HepG2 (cell line): ENCODE results near the gene KRTAP19-8. TPM values are rescaled to one million over a fixed set of nuclear protein-coding genes. Genes with fewer than 3 reads are reported as not detected.

ENCODE experiments used
- ATAC-seq: fragments of 200-7000 bp; cut with Tn5 transposase; 3 replicates; pipeline ENCODE4 v1.9.1; 2020; ENCODE audit warnings: mild to moderate bottlenecking, moderate library complexity
- BruUV-seq: library from RNA; stranded (reverse); fragments of 400-500 nt; replicated peaks from 2 replicates; lab custom pipeline; 2021; lab: Mats Ljungman, UMichigan
- CTCF ChIA-PET: fragments of 300-600 bp; formaldehyde crosslinking; extraction: SDS; loops from one replicate; lab custom pipeline; 2021; ENCODE audit warnings: low total read pairs, inconsistent platforms, low intra/inter-chr PET ratio; lab: Yijun Ruan, JAX
- POLR2A ChIA-PET: fragments of 350-600 bp; sonication (Branson Sonifier 250); formaldehyde crosslinking; loops from one replicate; lab custom pipeline; 2020; ENCODE audit warnings: antibody characterized with exemption, inconsistent platforms; lab: Yijun Ruan, JAX
- DNase-seq: peaks from one replicate; pipeline ENCODE4 v3.0.0-alpha.2; 2015; ENCODE audit warnings: low spot score
- FAIRE-seq: peaks from 3 replicates; lab custom pipeline; 2011; peaks lifted over from hg19 to GRCh38; lab: Jason Lieb, UNC
- H2AFZ ChIP-seq: one replicate; pipeline ENCODE4 v1.6.1; 2011; ENCODE audit warnings: low read length, inconsistent platforms
- H3K27ac ChIP-seq: fragments of 300-600 bp; 3 replicates; pipeline ENCODE4 v1.8.0; 2011; ENCODE audit warnings: mixed run types, mild to moderate bottlenecking, mixed read lengths, low read length, inconsistent platforms; ENCODE audit not compliant: insufficient read depth; ENCODE audit errors: extremely low read length
- H3K27me3 ChIP-seq, 2 experiments: fragments of 200-600 bp in 1 of 2; 2 replicates in 1 of 2; 3 replicates in 1 of 2; pipeline versions ENCODE4 v1.6.0 to v1.8.0; 2011; ENCODE audit warnings: low read length in 2 of 2, mild to moderate bottlenecking in 2 of 2, moderate library complexity in 2 of 2, inconsistent platforms in 1 of 2; ENCODE audit not compliant: insufficient read depth in 2 of 2, control insufficient read depth in 1 of 2
- H3K36me3 ChIP-seq, 2 experiments: fragments of 200-600 bp in 1 of 2; replicated peaks in 1 of 2; 2 replicates in 1 of 2; 3 replicates in 1 of 2; pipeline versions ENCODE4 v1.5.1 to v1.8.0; 2011; ENCODE audit warnings: low read length in 2 of 2, inconsistent platforms in 1 of 2; ENCODE audit not compliant: insufficient read depth in 2 of 2, control insufficient read depth in 1 of 2
- H3K4me1 ChIP-seq: 2 replicates; pipeline ENCODE4 v1.5.1; 2012; ENCODE audit warnings: low read length, inconsistent platforms; ENCODE audit not compliant: insufficient read depth
- H3K4me2 ChIP-seq: 2 replicates; pipeline ENCODE4 v1.6.0; 2011; ENCODE audit warnings: low read depth, low read length, inconsistent platforms
- H3K4me3 ChIP-seq, 3 experiments: fragments of 200-600 bp in 1 of 3; sonication (generic), shearing (Covaris generic) in 1 of 3; replicated peaks in 1 of 3; 2 replicates each; pipeline ENCODE4 v1.5.1; 2011 to 2016; ENCODE audit warnings: low read length in 3 of 3, inconsistent platforms in 2 of 3, low read depth in 2 of 3, mild to moderate bottlenecking in 2 of 3, control low read depth in 1 of 3, mixed read lengths in 1 of 3; ENCODE audit not compliant: insufficient read depth in 1 of 3
- H3K79me2 ChIP-seq: one replicate; pipeline ENCODE4 v1.6.1; 2011; ENCODE audit warnings: low read length, inconsistent platforms; ENCODE audit not compliant: insufficient read depth
- H3K9ac ChIP-seq: 2 replicates; pipeline ENCODE4 v1.6.0; 2011; ENCODE audit warnings: mild to moderate bottlenecking, low read depth, low read length, inconsistent platforms; ENCODE audit not compliant: insufficient read depth
- H3K9me3 ChIP-seq: 2 replicates; pipeline ENCODE4 v1.5.1; 2012; ENCODE audit warnings: mild to moderate bottlenecking, low read length
- H4K20me1 ChIP-seq: 2 replicates; pipeline ENCODE4 v1.6.0; 2011; ENCODE audit warnings: inconsistent platforms, mild to moderate bottlenecking, low read length, moderate library complexity; ENCODE audit not compliant: insufficient read depth
- DBP ChIP-seq: sonication (generic); formaldehyde crosslinking; IDR thresholded peaks from 2 replicates; pipeline ENCODE4 v1.4.0; 2020; ENCODE audit warnings: missing genetic modification reagents; ENCODE audit errors: not compliant biosample characterization
- MTERF4 ChIP-seq: sonication (generic); formaldehyde crosslinking; IDR thresholded peaks from 2 replicates; pipeline ENCODE4 v1.8.0; 2023; ENCODE audit warnings: mild to moderate bottlenecking, missing genetic modification reagents
- ZNF607 ChIP-seq: sonication (generic); formaldehyde crosslinking; IDR thresholded peaks from 2 replicates; pipeline ENCODE4 v1.5.1; 2020; ENCODE audit warnings: missing genetic modification reagents, mild to moderate bottlenecking, borderline replicate concordance
- ZNF672 ChIP-seq: sonication (generic); formaldehyde crosslinking; IDR thresholded peaks from 2 replicates; pipeline ENCODE4 v1.8.1; 2022; ENCODE audit warnings: missing genetic modification reagents
- ZNF879 ChIP-seq: sonication (generic); formaldehyde crosslinking; IDR thresholded peaks from 2 replicates; pipeline ENCODE4 v1.8.1; 2023; ENCODE audit warnings: missing genetic modification reagents
- ZNF883 ChIP-seq: sonication (generic); formaldehyde crosslinking; IDR thresholded peaks from 2 replicates; pipeline ENCODE4 v1.5.1; 2020; ENCODE audit warnings: mild to moderate bottlenecking, missing genetic modification reagents; ENCODE audit errors: not compliant biosample characterization
- WGBS: methylation state at CpG from one replicate; pipeline ENCODE4 v1.1.6; 2017; ENCODE audit warnings: low lambda C conversion rate; 5-methylcytosine and 5-hydroxymethylcytosine counted together
- in situ Hi-C: cut with HindIII; loops from 2 replicates; pipeline ENCODE4 v1.10.0; 2017; ENCODE audit warnings: low pct_unique_long_range_greater_than_20kb; ENCODE audit not compliant: extremely low pct_ligation_motif_present
- intact Hi-C: fragments of 100-400 bp; cut with micrococcal nuclease; formaldehyde crosslinking; loops from one replicate; pipeline ENCODE4 v1.10.0; 2022; ENCODE audit not compliant: unreplicated experiment
- polyA plus RNA-seq, 8 experiments: library from polyadenylated mRNA; depleted of rRNA in 3 of 8; stranded (reverse) in 7 of 8; unstranded in 1 of 8; fragments of >200 nt; fragmentation: Illumina TruSeq in 4 of 8; extraction: Trizol in 4 of 8; gene quantifications; 2 replicates each; pipeline versions ENCODE4 v1.2.1 to v1.2.3, GENCODE V29; 2011 to 2016; ENCODE audit warnings: low read depth in 4 of 8, missing spikeins in 1 of 8, mixed read lengths in 1 of 8; ENCODE audit not compliant: insufficient read depth in 1 of 8
- total RNA-seq, 5 experiments: library from RNA; depleted of rRNA; stranded (reverse); fragments of >200 nt; fragmentation: Illumina TruSeq; extraction: Trizol; gene quantifications; 2 replicates each; pipeline ENCODE4 v1.2.3, GENCODE V29; 2016; ENCODE audit warnings: low read depth in 1 of 5
- TF ChIP-seq, protein P1 (sequence below): sonication (generic); formaldehyde crosslinking; IDR thresholded peaks from 2 replicates; pipeline ENCODE4 v1.4.0; 2020; ENCODE audit warnings: missing genetic modification reagents, mild to moderate bottlenecking, borderline replicate concordance

KRTAP19-8 gene
- total and polyA plus RNA-seq, 2 of the 13 experiments (the other 11 are each of a cell fraction or from before 2014, with no cell fraction given) = not detected

- Histone ChIP-seq H3K27me3 (no peaks in the 10 kb centered on the region), H4K20me1 (no peaks in the 10 kb centered on the region), H3K27ac (no peak overlapping the region), H3K4me2 (no peak overlapping the region), H3K36me3 (no peaks in the 10 kb centered on the region), H3K9ac (no peak overlapping the region), H3K9me3 (peaks cover 56% of the 10 kb centered on the region), H3K4me3 (no peak overlapping the region), H3K4me1 (no peaks in the 10 kb centered on the region), H3K79me2 (no peaks in the 10 kb centered on the region), H2AFZ (no peak overlapping the region)
- WGBS = 1% methylated on average over 4 of the region's 4 CpGs
- DNase-seq = no peak
- ChIA-PET POLR2A (no interaction called here), CTCF (no interaction called here)
- ATAC-seq = no peak
- in situ Hi-C loops = no loop called here
- FAIRE-seq = no peak
- no TSS peak for BruUV-seq
- intact Hi-C loops = no loop called here
- TF ChIP-seq MTERF4 (CRISPR knock-in tag) = no peak
- TF ChIP-seq ZNF607 (CRISPR knock-in tag) = no peak
- no peak for TF ChIP-seq ZNF672
- no peak for TF ChIP-seq DBP (CRISPR knock-in tag)
- TF ChIP-seq ZNF883 (CRISPR knock-in tag) = no peak
- TF ChIP-seq ZNF879 (CRISPR knock-in tag) = no peak
- TF ChIP-seq, protein P1, sequence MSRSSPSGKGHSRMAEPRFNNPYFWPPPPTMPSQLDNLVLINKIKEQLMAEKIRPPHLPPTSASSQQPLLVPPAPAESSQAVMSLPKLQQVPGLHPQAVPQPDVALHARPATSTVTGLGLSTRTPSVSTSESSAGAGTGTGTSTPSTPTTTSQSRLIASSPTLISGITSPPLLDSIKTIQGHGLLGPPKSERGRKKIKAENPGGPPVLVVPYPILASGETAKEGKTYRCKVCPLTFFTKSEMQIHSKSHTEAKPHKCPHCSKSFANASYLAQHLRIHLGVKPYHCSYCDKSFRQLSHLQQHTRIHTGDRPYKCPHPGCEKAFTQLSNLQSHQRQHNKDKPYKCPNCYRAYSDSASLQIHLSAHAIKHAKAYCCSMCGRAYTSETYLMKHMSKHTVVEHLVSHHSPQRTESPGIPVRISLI = no peak
These were observed 16.0 kb downstream of the KRTAP19-8 start for GRCh38 chr21:31022306-31022705.
